GM19240 (cell line): Measurements from ENCODE around the gene VARS1.
A peak's percentile ranks its signal among the peaks of the same experiment; 100 is the strongest.

Experiments used
- DNase-seq: peaks from one replicate; pipeline ENCODE4 v3.0.0; 2011; ENCODE audit warnings: low spot score; ENCODE audit not compliant: insufficient read length

The VARS1 gene

GRCh38 chr6:31775633-31776484 lies 19.7 kb downstream of the VARS1 start:
- DNase-seq = no peak

GRCh38 chr6:31775184-31775583 lies 20.4 kb downstream of the VARS1 start:
- no peak for DNase-seq

- DNase-seq = no peak
These were observed 23.6 kb downstream of the VARS1 start for GRCh38 chr6:31771992-31772358.

DNA sequence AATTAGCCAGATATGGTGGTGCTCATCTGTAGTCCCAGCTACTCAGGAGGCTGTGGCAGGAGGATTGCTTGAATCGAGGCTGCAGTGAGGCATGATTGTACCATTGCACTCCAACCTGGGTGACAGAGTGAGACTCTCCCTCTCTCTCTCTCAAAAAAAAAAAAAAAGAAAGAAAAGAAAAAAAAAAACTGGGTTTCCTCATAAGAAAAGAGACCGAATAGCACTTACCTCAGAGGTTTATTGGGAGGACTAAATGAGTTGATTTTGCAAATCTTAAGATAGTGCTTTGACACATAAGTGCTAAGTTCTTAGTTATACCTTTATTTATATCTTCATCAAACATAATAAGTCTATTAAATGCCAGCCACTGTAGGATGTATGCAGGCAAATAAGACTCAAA lies 24.7 kb downstream of the VARS1 start:
- no peak for DNase-seq

GRCh38 chr6:31769684-31770371 lies 25.7 kb downstream of the VARS1 start:
- peak; percentile 95 for DNase-seq

DNA sequence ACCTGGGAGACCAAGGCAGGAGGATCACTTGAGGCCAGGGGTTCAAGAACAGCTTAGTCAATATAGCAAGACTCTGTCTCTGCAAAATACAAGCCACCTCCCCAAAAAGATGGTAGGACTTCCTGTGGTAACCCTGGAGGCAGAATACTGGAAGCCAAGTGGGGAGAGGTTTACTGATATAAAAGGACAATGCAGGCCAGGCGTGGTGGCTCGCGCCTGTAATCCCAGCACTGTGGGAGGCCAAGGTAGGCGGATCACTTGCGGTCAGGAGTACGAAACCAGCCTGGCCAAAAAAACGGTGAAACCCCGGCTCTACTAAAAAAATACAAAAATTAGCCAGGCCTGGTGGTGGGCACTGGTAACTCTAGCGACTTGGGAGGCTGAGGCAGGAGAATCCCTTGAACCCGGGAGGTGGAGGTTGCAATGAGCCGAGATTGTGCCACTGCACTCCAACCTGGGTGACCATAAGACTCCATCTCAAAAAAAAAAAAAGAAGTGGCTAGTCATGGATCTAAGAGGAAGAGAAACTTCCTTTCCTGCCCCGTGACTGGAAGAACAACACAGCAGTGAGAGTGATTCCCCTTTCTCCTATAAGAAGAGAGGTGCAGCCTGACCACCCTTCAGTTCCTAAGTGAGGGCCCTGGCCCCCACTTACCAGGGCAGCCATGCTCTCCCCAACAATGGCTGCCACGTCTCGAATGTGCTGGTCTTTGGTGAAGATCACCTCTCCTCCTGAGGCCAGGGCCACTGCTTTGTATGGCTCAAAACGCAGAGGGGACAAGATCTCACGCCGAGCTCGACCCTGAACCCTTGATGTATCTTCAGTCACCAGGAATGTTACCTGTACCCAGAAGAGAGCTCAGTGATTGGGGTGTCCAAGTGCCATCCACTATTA lies 26.9 kb downstream of the VARS1 start:
- DNase-seq = no peak

- no peak for DNase-seq
These were observed 28.4 kb downstream of the VARS1 start for GRCh38 chr6:31767096-31767645.

DNA sequence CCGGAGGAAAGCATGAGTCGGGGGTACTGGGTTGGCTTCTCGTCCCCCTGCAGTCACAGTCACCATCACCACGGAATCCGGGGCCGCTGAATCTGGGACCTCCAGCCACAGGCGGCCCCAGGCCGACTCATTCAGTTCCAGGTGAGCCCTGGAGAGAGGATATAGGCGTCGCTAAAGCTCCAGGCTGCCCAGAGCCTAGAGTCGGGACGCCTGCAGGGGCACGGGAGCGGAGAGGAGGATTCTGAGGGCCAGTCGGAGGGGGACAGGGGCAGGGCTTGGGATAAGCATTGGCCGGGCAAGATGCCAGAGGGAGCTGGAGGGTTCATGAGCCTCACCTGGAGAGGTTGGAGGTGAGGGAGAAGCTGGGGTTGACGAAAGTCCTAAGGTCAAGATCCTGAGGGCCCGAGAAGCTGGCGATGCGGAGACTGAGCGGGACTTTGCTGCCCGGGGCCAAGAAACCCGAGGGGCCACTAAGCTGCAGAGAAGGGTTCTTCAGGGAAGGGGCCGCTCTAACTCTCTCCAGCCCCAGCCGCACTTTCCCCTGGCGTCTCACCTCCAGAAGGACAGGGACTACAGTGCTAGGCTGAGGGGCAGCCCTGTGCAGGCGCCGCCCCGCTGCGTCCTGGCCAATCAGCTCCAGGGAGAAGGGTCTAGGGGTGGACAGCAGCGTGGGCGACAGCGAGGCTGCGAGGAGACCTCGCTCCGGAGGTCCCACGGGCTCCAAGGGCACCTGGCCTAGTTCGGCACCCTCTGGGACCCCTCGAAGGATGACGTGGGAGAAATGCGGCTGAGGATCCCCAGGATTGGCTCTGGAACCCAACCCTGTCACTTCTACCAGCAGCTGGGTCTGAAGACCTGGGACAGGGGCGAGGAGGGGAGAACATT lies 29.4 kb downstream of the VARS1 start:
- DNase-seq = no peak

GRCh38 chr6:31765559-31765909 lies 30.0 kb downstream of the VARS1 start:
- no peak for DNase-seq

DNA sequence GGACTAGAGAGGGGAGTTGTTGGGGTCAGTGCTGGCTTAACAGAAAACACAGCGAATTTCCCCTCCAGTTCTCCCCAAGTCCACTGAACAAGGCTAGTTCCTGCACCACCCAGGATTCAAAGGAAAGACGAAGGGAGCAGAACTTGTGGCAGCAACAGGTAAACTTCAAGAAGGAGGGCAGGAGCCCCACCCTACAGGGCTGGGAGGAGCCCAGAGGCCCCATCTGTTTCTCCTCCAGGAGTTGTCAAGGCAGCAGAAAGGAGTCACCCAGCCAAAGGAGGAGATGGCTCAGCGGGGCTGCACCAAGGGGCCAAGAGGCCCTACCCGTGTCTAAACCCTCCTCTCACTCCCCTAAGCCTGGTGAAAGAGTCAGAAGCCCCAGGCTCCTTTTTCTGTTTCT lies 31.4 kb downstream of the VARS1 start:
- DNase-seq = no peak

DNA sequence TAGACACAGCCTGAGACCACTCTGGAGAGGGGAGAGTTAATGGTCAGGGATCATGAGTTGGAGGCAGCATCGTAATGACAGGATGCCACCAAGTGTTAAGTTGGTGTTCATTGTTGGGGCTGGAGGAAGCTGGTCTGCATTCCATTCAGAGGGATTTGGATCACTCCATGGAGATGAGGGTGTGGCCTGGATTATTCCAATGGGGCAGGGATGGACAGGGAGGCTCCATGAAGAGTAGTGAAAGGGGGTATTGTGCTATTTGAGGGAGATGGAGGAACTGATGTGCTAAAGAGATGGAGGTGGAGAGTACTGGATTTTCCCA lies 32.0 kb downstream of the VARS1 start:
- DNase-seq = no peak

DNA sequence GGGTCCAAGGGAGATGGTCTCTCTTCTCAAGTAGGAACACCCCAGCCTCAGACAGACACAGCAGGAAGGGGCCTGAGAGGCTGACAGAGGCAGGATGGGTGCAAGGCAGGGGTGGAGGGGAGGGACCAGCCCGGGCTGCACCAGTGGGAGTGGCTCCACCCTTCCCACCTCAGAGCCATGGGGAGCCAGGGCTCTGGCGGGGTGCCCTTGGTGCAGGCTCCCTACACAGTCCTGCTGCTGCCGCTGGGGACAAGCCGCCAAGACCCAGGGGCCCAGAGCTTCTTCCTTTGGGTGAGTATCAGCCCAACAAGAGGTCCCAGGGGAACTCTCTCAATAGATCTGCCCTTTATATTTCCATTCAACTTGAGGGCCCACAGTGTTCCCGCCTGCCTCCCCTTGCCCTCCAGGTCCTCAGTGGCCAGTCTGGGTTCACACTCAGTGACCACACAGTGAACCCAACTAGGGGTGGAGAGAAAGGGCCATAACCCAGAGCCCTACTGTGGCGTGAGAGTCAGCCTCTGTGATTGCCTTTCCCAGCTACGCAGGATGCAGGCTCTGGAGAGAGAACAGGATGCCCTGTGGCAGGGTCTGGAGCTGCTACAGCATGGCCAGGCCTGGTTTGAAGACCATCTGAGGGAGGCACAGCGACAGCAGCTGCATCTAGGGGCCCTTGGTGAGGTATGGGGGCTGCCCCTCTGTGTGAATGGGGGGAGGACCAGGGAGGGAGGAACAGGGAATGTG lies 32.5 kb downstream of the VARS1 start:
- no peak for DNase-seq

DNA sequence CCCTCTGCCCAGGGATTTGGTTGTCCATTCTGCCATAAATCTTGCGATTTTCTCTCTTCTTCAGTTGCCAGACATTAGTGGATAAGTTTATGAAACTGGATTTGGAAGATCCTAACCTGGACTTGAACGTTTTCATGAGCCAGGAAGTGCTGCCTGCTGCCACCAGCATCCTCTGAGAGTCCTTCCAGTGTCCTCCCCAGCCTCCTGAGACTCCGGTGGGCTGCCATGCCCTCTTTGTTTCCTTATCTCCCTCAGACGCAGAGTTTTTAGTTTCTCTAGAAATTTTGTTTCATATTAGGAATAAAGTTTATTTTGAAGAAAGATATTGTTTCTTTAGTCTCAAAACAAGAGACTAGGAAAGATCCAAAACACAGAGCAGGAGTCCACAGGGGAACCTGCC lies 33.2 kb downstream of the VARS1 start, which contains the start of gene SAPCD1:
Gene SAPCD1, plus strand, starts transcription at position 301 of the 400 bp plus-strand sequence. CDS start 399 bp downstream, outside the sequence.
- no peak for DNase-seq

GRCh38 chr6:31761343-31761742 lies 34.2 kb downstream of the VARS1 start:
- DNase-seq = no peak

GRCh38 chr6:31760790-31761189 lies 34.8 kb downstream of the VARS1 start:
- no peak for DNase-seq

DNA sequence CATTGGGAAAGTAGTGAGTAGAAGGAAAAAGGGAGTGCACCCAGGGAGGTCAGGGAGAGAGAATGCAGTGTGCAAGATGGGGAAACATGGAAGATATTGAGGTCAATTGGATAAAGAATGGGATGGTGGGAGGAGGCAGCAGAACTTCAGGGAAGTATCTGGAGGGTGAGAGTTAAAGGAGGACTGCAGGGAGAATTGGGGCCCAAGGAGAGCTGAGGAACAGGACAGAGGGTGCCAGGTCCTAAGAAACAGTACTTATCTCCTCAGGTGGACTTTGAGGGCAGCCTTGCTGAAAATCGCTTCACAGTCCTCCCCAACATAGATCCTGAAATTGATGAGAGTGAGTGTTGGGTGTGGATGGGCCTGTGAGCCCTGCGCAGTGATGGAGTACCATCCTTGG lies 37.3 kb downstream of the VARS1 start:
- no peak for DNase-seq

DNA sequence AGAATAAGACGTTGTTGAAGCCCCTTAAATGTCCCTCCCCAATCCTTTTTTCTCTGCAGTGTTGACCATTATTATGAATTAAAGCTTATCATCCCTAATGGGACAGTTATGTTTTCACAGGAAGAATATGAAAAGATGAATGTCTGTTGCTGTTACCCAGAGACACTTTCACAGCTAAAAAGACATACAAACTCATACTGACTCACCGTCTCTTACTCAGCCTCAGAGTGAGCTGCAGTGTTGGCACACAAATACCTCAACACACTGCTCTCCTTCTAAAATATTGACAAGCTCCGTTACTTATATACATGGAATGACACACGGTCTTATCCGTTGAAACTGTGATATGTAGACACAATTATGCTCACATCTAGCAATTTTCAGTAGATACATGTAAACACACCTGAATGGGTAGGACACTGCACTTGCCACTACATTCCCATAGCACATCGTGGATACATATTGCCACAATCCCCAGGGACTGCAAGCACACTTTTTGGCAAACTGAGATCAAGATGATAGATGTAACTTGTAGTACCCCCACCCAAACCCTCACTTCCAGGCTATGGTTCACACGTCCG lies 42.7 kb downstream of the VARS1 start:
- no peak for DNase-seq

- DNase-seq = no peak
These were observed 45.0 kb downstream of the VARS1 start for GRCh38 chr6:31750411-31751022.
